NCI-H128 (cell line): ENCODE measurements around the gene RAB40C.

Source experiments
- DNase-seq: peaks from one replicate; lab custom pipeline; 2025; ENCODE audit not compliant: unreplicated experiment; lab: John Stamatoyannopoulos, UW

RAB40C gene

GRCh38 chr16:559021-559380 is 30.9 kb upstream of the RAB40C start:
- no peak for DNase-seq

GRCh38 chr16:559411-560203 is 30.3 kb upstream of the RAB40C start:
- no peak for DNase-seq

- DNase-seq = no peak
These were observed 29.6 kb upstream of the RAB40C start, which contains the start of gene PRR35 for GRCh38 chr16:560204-560700. PRR35 (plus strand) TSS chr16:560394; CDS start chr16:563295, 2,901 bp downstream.

- DNase-seq = no peak
These were observed 29.0 kb upstream of the RAB40C start for GRCh38 chr16:560701-561412.

- no peak for DNase-seq
These were observed 28.5 kb upstream of the RAB40C start for GRCh38 chr16:561413-561794.

- no peak for DNase-seq
These were observed 27.6 kb upstream of the RAB40C start for GRCh38 chr16:561957-562938.

- DNase-seq = no peak
These were observed 26.7 kb upstream of the RAB40C start for GRCh38 chr16:563072-563644.

- DNase-seq = no peak
These were observed 25.0 kb upstream of the RAB40C start for GRCh38 chr16:564690-565418.

- no peak for DNase-seq
These were observed 24.2 kb upstream of the RAB40C start for GRCh38 chr16:565419-566330.

GRCh38 chr16:566475-567372 is 23.1 kb upstream of the RAB40C start, which contains the start of gene NHLRC4:
NHLRC4 (plus strand) TSS chr16:567005; CDS start chr16:568048, 1,043 bp downstream.
- DNase-seq = no peak

- DNase-seq = no peak
These were observed 22.3 kb upstream of the RAB40C start for GRCh38 chr16:567373-568256.

GRCh38 chr16:568401-569258 is 21.2 kb upstream of the RAB40C start:
- no peak for DNase-seq

- DNase-seq = no peak
These were observed 20.2 kb upstream of the RAB40C start, which contains the start of gene PIGQ for GRCh38 chr16:569445-570254. PIGQ (plus strand) TSS chr16:569968; CDS start chr16:574075, 4,107 bp downstream.

- no peak for DNase-seq
These were observed 16.8 kb upstream of the RAB40C start for GRCh38 chr16:572865-573650.
